Bladder microvascular endothelial cell (primary cell): Measurements from ENCODE around the gene HOXD3. TPM values are rescaled to one million over a fixed set of nuclear protein-coding genes. Genes with fewer than 3 reads are reported as not detected.

Experiments
- total RNA-seq: library from RNA; depleted of rRNA; stranded (reverse); fragments of >200 nt; gene quantifications from 2 replicates; pipeline ENCODE4 v1.2.3, GENCODE V29; 2014

HOXD3 gene
- total RNA-seq, result 7.6 and 16.0 TPM in 2 replicates

DNA sequence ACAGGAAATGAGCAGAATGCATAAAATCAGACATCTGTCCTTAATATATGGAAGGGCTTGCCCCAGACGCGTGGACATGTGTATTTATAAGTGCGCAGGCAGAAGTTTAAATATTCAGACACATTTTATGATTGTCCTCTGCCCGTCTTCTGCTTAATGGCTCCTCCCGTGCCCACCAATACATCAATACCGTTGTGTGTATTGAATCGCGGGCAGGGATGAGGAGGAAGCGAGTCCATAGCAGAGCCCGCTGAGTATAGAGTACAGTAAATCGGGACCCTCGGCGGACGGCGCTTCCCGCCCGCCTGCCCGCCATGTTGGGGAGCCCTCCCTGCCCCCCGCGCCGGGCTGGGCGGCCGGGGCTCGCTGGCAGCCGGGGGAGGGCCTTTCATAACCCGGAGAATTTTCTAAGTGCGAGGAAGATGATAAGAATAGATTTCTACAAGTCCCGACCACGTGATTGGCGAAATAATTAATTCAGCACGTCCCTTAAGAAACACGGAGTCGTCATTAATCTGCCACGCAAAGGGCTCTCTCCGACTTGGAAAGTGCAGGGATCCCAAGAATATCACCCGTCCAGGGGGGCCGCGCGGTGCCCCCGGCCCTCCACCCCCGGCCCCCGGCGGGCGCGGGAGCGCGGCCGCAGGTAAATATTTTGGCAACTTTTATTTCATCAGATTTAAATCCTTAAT lies at the start of gene HOXD3:
Gene HOXD3 (plus strand): TSS at position 501 of the 692 bp plus-strand sequence. CDS start 11,808 bp downstream, outside the sequence.

DNA sequence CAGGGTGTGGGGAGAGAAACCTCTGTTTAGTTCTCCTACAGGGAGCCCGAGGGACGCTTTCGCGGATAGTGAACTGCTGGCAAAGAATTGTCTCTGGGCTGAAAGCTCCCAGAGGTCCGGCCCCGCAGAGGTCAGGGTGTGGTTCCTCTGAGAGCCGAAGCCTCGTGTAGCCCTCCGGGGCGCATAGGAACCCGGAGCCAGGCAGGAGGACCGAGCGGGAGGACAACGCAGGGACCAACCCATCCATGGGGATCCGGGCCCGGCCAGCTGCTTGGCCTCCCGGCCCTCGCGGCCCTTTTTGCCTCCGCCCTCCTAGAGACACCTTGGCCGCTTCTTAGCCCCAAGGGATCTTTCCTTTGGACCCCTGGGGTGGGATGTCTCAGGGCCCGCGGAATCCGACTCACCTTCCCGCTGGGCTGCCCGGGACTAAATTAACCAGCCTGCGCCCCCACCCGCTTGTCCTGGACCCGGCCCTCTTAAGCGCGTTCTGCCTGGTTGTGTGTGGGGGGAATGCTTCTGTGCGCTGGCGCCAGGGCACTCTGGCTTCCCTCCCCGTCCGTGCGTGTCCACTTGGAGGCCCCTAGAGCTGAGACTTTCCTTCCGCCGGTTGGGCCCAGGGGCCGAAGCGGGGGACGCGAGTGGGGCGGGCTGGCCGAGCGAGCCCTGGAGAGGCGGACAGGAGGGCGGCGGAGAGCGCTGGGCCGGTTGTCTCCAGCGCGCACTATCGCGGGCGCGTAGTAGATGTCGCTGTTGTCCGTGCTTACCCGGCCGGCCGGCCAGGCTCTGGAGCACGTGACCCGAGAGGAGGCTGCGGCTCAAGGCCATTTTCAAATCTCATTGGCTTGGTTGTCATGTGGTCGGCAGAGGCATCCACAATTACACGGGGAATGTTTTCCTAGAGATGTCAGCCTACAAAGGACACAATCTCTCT lies 41.0 kb upstream of the HOXD3 start, which contains the start of gene HOXD10:
Gene HOXD10 (plus strand): TSS at position 896 of the 931 bp plus-strand sequence. CDS start 56 bp downstream, outside the sequence.

GRCh38 chr2:176122683-176123410 lies 34.3 kb upstream of the HOXD3 start, which contains the start of gene HOXD9:
HOXD9 (plus strand) TSS chr2:176122719; CDS start chr2:176122769, 50 bp downstream.

GRCh38 chr2:176128982-176129796 lies 27.9 kb upstream of the HOXD3 start, which contains the start of gene HOXD8:
HOXD8 (plus strand) TSS chr2:176129705; CDS start chr2:176130367, 662 bp downstream.

DNA sequence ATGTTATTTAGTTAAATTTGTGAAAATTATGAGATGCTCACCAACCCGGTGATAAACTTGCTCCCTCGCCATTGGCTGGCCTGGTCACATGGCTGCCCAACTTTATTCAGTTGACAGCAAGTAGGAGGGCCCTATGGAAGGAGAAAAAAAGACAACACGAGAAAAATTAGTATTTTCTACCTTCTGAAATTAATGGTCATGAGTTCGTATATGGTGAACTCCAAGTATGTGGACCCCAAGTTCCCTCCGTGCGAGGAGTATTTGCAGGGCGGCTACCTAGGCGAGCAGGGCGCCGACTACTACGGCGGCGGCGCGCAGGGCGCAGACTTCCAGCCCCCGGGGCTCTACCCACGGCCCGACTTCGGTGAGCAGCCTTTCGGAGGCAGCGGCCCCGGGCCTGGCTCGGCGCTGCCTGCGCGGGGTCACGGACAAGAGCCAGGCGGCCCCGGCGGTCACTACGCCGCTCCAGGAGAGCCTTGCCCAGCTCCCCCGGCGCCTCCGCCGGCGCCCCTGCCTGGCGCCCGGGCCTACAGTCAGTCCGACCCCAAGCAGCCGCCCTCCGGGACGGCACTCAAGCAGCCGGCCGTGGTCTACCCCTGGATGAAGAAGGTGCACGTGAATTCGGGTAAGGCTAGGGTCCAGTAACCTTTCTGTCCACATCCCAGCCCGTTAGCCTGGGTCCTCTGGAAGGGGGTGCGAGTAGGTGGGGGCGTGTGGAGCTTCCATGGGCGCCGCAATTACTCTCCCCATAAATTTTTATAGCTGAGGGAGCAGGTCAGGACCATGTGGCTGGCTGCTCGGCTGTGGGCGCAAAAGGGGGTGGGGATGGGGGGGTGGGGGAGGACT lies 5.4 kb upstream of the HOXD3 start, which contains the start of gene HOXD4:
Gene HOXD4 (plus strand): TSS at position 109 of the 846 bp plus-strand sequence. CDS start 84 bp downstream, at position 193.

GRCh38 chr2:176187899-176188773 lies 31.0 kb downstream of the HOXD3 start, which contains the start of gene HOXD1:
HOXD1 (plus strand) TSS chr2:176188668; CDS start chr2:176188802, 134 bp downstream.

Other genes with a start within 250 kb of the HOXD3 start
- 3.9 and 10.6 TPM in 2 replicates for gene LNPK, start 155.0 kb upstream of the HOXD3 start, total RNA-seq
- not detected in 2 replicates for gene EVX2, start 73.3 kb upstream of the HOXD3 start, total RNA-seq
- not detected in 2 replicates for gene HOXD13, start 64.6 kb upstream of the HOXD3 start, total RNA-seq
- not detected in 2 replicates for gene HOXD12, start 57.5 kb upstream of the HOXD3 start, total RNA-seq
- not detected in 2 replicates for gene HOXD11, start 50.0 kb upstream of the HOXD3 start, total RNA-seq
- 0.49 and 3.3 TPM in 2 replicates for gene HOXD10, start 40.5 kb upstream of the HOXD3 start, total RNA-seq
- 6.8 and 10.7 TPM in 2 replicates for gene HOXD9, start 34.6 kb upstream of the HOXD3 start, total RNA-seq
- 12.6 and 13.1 TPM in 2 replicates for gene HOXD8, start 27.6 kb upstream of the HOXD3 start, total RNA-seq
- gene HOXD4, start 5.8 kb upstream of the HOXD3 start, total RNA-seq, result 2.1 and 8.0 TPM in 2 replicates
- 8.1 and 8.9 TPM in 2 replicates for gene HOXD1, start 31.4 kb downstream of the HOXD3 start, total RNA-seq
- 14.6 and 25.1 TPM in 2 replicates for gene MTX2, start 112.1 kb downstream of the HOXD3 start, total RNA-seq